H1 (cell line): ENCODE results near the gene ANKRD30A. TPM values are rescaled to one million over a fixed set of nuclear protein-coding genes. Genes with fewer than 3 reads are reported as not detected.

ENCODE experiments used
- CTCF ChIA-PET: fragments of 300-600 bp; sonication (Branson Sonifier 250); formaldehyde crosslinking; loops from one replicate; lab custom pipeline; 2021; ENCODE audit not compliant: partially characterized antibody; lab: Charles Lee
- POLR2A ChIA-PET: fragments of 300-600 bp; sonication (Branson Sonifier 250); formaldehyde crosslinking; loops from one replicate; lab custom pipeline; 2021; ENCODE audit warnings: inconsistent platforms; ENCODE audit not compliant: partially characterized antibody; lab: Charles Lee
- DNase-seq, 2 experiments: peaks; one replicate each; pipeline versions ENCODE4 v3.0.0 to v3.0.0-alpha.2; 2010 to 2022; ENCODE audit warnings: low spot score in 2 of 2, low read depth in 1 of 2, mixed read lengths in 1 of 2
- FAIRE-seq: peaks from 2 replicates; lab custom pipeline; 2011; peaks lifted over from hg19 to GRCh38; lab: Jason Lieb, UNC
- H2AFZ ChIP-seq: 2 replicates; pipeline ENCODE4 v1.8.1; 2012; ENCODE audit warnings: low read length, inconsistent platforms
- H2AK5ac ChIP-seq: 2 replicates; pipeline ENCODE4 v1.6.1; 2013; ENCODE audit warnings: low read depth, low read length
- H2BK120ac ChIP-seq: replicated peaks from 2 replicates; pipeline ENCODE3; 2013; ENCODE audit warnings: low read depth, low read length, inconsistent platforms
- H2BK12ac ChIP-seq: 2 replicates; pipeline ENCODE4 v1.6.1; 2013; ENCODE audit warnings: low read depth, low read length
- H2BK15ac ChIP-seq: 2 replicates; pipeline ENCODE4 v1.6.1; 2013; ENCODE audit warnings: low read length
- H2BK20ac ChIP-seq: 2 replicates; pipeline ENCODE4 v1.6.1; 2013; ENCODE audit warnings: low read length
- H2BK5ac ChIP-seq: 2 replicates; pipeline ENCODE4 v1.6.1; 2013; ENCODE audit warnings: low read depth, low read length
- H3K14ac ChIP-seq: 2 replicates; pipeline ENCODE4 v1.6.1; 2013; ENCODE audit warnings: inconsistent platforms; ENCODE audit not compliant: insufficient read length
- H3K18ac ChIP-seq: 2 replicates; pipeline ENCODE4 v1.6.1; 2013; ENCODE audit warnings: low read length; ENCODE audit errors: extremely low read depth
- H3K23ac ChIP-seq: 2 replicates; pipeline ENCODE4 v1.6.1; 2013; ENCODE audit warnings: inconsistent platforms; ENCODE audit not compliant: insufficient read length
- H3K23me2 ChIP-seq: 2 replicates; pipeline ENCODE4 v1.6.1; 2013; ENCODE audit warnings: low read depth, low read length
- H3K27ac ChIP-seq: 2 replicates; pipeline ENCODE4 v1.6.1; 2011; ENCODE audit warnings: low read depth, low read length, inconsistent platforms
- H3K27me3 ChIP-seq, 4 experiments: replicated peaks in 1 of 4; 1 replicate in 1 of 4; 2 replicates in 3 of 4; pipeline versions ENCODE4 v1.6.1 to v1.8.1; 2011 to 2013; ENCODE audit warnings: low read length in 3 of 4, mild to moderate bottlenecking in 3 of 4, inconsistent platforms in 2 of 4, mixed read lengths in 2 of 4, moderate library complexity in 1 of 4; ENCODE audit not compliant: control insufficient read depth in 3 of 4, insufficient read depth in 3 of 4; ENCODE audit errors: extremely low read depth in 1 of 4
- H3K36me3 ChIP-seq, 4 experiments: 2 replicates each; pipeline versions ENCODE4 v1.6.1 to v1.8.1; 2011 to 2013; ENCODE audit warnings: mild to moderate bottlenecking in 4 of 4, low read length in 3 of 4, moderate library complexity in 2 of 4, control low read depth in 1 of 4, inconsistent platforms in 1 of 4; ENCODE audit not compliant: insufficient read depth in 4 of 4, control insufficient read depth in 2 of 4
- H3K4ac ChIP-seq: replicated peaks from 2 replicates; pipeline ENCODE3; 2013; ENCODE audit warnings: low read length, low read depth, mixed read lengths, inconsistent platforms; ENCODE audit not compliant: insufficient read length
- H3K4me1 ChIP-seq, 4 experiments: replicated peaks in 1 of 4; 1 replicate in 1 of 4; 2 replicates in 3 of 4; pipeline versions ENCODE4 v1.6.1 to v1.8.1; 2011 to 2013; ENCODE audit warnings: low read length in 3 of 4, inconsistent platforms in 2 of 4, mixed read lengths in 1 of 4; ENCODE audit not compliant: insufficient read depth in 4 of 4, control insufficient read depth in 3 of 4
- H3K4me2 ChIP-seq, 2 experiments: 2 replicates each; pipeline versions ENCODE4 v1.6.1 to v1.8.1; 2011 to 2013; ENCODE audit warnings: low read depth in 2 of 2, low read length in 2 of 2, control low read depth in 1 of 2, inconsistent platforms in 1 of 2, mild to moderate bottlenecking in 1 of 2; ENCODE audit not compliant: insufficient read depth in 1 of 2
- H3K4me3 ChIP-seq, 4 experiments: fragments of 200-600, 300-600 bp in 1 of 4; sonication (generic), shearing (Covaris generic), sonication (Bioruptor Twin) in 1 of 4; 2 replicates each; pipeline versions ENCODE4 v1.5.1 to v1.8.1; 2011 to 2016; ENCODE audit warnings: low read length in 4 of 4, low read depth in 3 of 4, control low read depth in 2 of 4, inconsistent platforms in 2 of 4, mild to moderate bottlenecking in 2 of 4, mixed read lengths in 1 of 4, moderate library complexity in 1 of 4; ENCODE audit not compliant: insufficient read depth in 2 of 4; ENCODE audit errors: extremely low read depth in 1 of 4
- H3K56ac ChIP-seq: replicated peaks from 2 replicates; pipeline ENCODE3; 2013; ENCODE audit warnings: low read depth, mild to moderate bottlenecking, mixed read lengths, low read length, inconsistent platforms; ENCODE audit not compliant: insufficient read length
- H3K79me1 ChIP-seq: 2 replicates; pipeline ENCODE4 v1.6.1; 2013; ENCODE audit warnings: low read depth, low read length, control low read depth
- H3K79me2 ChIP-seq, 2 experiments: 2 replicates each; pipeline versions ENCODE4 v1.6.1 to v1.8.1; 2012 to 2013; ENCODE audit warnings: low read length in 2 of 2, mild to moderate bottlenecking in 2 of 2, inconsistent platforms in 1 of 2; ENCODE audit not compliant: insufficient read depth in 2 of 2, control insufficient read depth in 1 of 2
- H3K9ac ChIP-seq, 4 experiments: replicated peaks in 1 of 4; 1 replicate in 1 of 4; 2 replicates in 3 of 4; pipeline versions ENCODE4 v1.6.1 to v1.8.1; 2011 to 2013; ENCODE audit warnings: low read depth in 3 of 4, low read length in 3 of 4, control low read depth in 2 of 4, mild to moderate bottlenecking in 2 of 4, moderate library complexity in 2 of 4, inconsistent platforms in 1 of 4; ENCODE audit errors: extremely low read depth in 1 of 4
- H3K9me3 ChIP-seq, 2 experiments: 2 replicates each; pipeline versions ENCODE4 v1.6.1 to v1.8.1; 2012 to 2013; ENCODE audit warnings: mild to moderate bottlenecking in 2 of 2, moderate library complexity in 2 of 2, control low read depth in 1 of 2, inconsistent platforms in 1 of 2, low read depth in 1 of 2, low read length in 1 of 2, mixed read lengths in 1 of 2; ENCODE audit not compliant: insufficient read depth in 2 of 2
- H4K20me1 ChIP-seq, 2 experiments: replicated peaks in 1 of 2; 2 replicates each; pipeline versions ENCODE3 to v1.8.1; 2011 to 2013; ENCODE audit warnings: inconsistent platforms in 2 of 2, low read length in 2 of 2, mild to moderate bottlenecking in 1 of 2; ENCODE audit not compliant: insufficient read depth in 2 of 2, control insufficient read depth in 1 of 2
- H4K5ac ChIP-seq: 2 replicates; pipeline ENCODE4 v1.6.1; 2013; ENCODE audit warnings: low read length, low read depth, mixed read lengths, inconsistent platforms; ENCODE audit not compliant: insufficient read length
- H4K8ac ChIP-seq: 2 replicates; pipeline ENCODE4 v1.8.0; 2013; ENCODE audit warnings: mild to moderate bottlenecking, moderate library complexity, low read length, inconsistent platforms; ENCODE audit not compliant: insufficient read depth; ENCODE audit errors: extremely low read depth
- H4K91ac ChIP-seq: replicated peaks from 2 replicates; pipeline ENCODE3; 2013; ENCODE audit warnings: low read length, mixed read lengths, inconsistent platforms; ENCODE audit not compliant: insufficient read length
- BCL11A ChIP-seq, 2 experiments: IDR thresholded peaks; one replicate each; pipeline ENCODE4 v1.6.1; 2011; ENCODE audit warnings: low read depth in 2 of 2, low read length in 2 of 2, mild to moderate bottlenecking in 2 of 2
- JUND ChIP-seq: IDR thresholded peaks from 2 replicates; pipeline ENCODE4 v1.6.1; 2011; ENCODE audit warnings: mild to moderate bottlenecking, improper control_type of control experiment, low read length
- KDM1A ChIP-seq: fragments of 200-600, 300-600 bp; sonication (generic); IDR thresholded peaks from 2 replicates; pipeline ENCODE4 v1.7.1; 2016; ENCODE audit warnings: mild to moderate bottlenecking, low read length, borderline replicate concordance
- KDM4A ChIP-seq: IDR thresholded peaks from one replicate; pipeline ENCODE4 v1.7.1; 2012; ENCODE audit warnings: low read depth, mild to moderate bottlenecking, moderate library complexity, low read length, inconsistent platforms; ENCODE audit not compliant: severe bottlenecking
- SAP30 ChIP-seq: fragments of 300-600 bp; sonication (generic); IDR thresholded peaks from 2 replicates; pipeline ENCODE4 v1.7.1; 2012; ENCODE audit warnings: low read length, moderate library complexity, mild to moderate bottlenecking, inconsistent platforms; ENCODE audit not compliant: insufficient read depth, insufficient replicate concordance
- SIX5 ChIP-seq: IDR thresholded peaks from 2 replicates; pipeline ENCODE4 v1.6.1; 2011; ENCODE audit warnings: mild to moderate bottlenecking, low read depth, low read length
- WGBS, 2 experiments: shearing (Covaris generic) in 1 of 2; methylation state at CpG; one replicate each; pipeline versions ENCODE4 v1.1.6 to v1.1.7; 2013 to 2015; ENCODE audit warnings: low lambda C conversion rate in 2 of 2, mixed read lengths in 2 of 2, inconsistent platforms in 1 of 2, low coverage in 1 of 2, missing lambda C conversion rate in 1 of 2; ENCODE audit not compliant: insufficient replicate concordance in 2 of 2, insufficient coverage in 1 of 2, insufficient read length in 1 of 2; ENCODE audit errors: extremely low coverage in 1 of 2, missing lambda C conversion rate in 1 of 2; 5-methylcytosine and 5-hydroxymethylcytosine counted together
- polyA plus RNA-seq, 7 experiments: library from polyadenylated mRNA; depleted of rRNA in 3 of 7; stranded (reverse) in 5 of 7; unstranded in 2 of 7; fragments of >200 nt in 5 of 7; fragments of 200-250 nt in 2 of 7; gene quantifications; 1 replicate in 5 of 7; 2 replicates in 1 of 7; 4 replicates in 1 of 7; pipeline versions ENCODE4 v1.2.1 to v1.2.3, GENCODE V29; 2011 to 2013; ENCODE audit warnings: missing spikeins in 2 of 7, mixed read lengths in 2 of 7
- total RNA-seq: library from RNA; stranded (reverse); fragmentation: NEBNext Ultra II Directional; extraction: Animal tissue kit (Norgen Biotek cat#: 25700); gene quantifications from 2 replicates; pipeline ENCODE4 v1.2.1, GENCODE V29; 2021

Gene ANKRD30A
- total and polyA plus RNA-seq, 2 of the 8 experiments (the other 6 are each of a cell fraction or from before 2014, with no cell fraction given) = not detected

- Histone ChIP-seq H3K36me3 (no peaks in the 10 kb centered on the region), H3K9me3 (peaks cover 34 to 40% of the 10 kb centered on the region in 2 experiments), H3K27me3 (no peaks in the 10 kb centered on the region), H3K79me2 (no peaks in the 10 kb centered on the region), H3K4ac (no peak overlapping the region), H3K18ac (no peak overlapping the region), H2BK15ac (no peak overlapping the region), H3K79me1 (no peaks in the 10 kb centered on the region), H4K20me1 (no peaks in the 10 kb centered on the region), H2AK5ac (no peak overlapping the region), H2BK12ac (no peak overlapping the region), H2AFZ (no peak overlapping the region), H4K5ac (no peak overlapping the region), H3K9ac (no peak overlapping the region), H2BK20ac (no peak overlapping the region), H3K4me2 (no peak overlapping the region), H3K4me3 (no peak overlapping the region), H3K4me1 (no peaks in the 10 kb centered on the region), H2BK120ac (no peak overlapping the region), H4K91ac (no peak overlapping the region), H3K56ac (no peak overlapping the region), H4K8ac (no peak overlapping the region), H3K23me2 (no peaks in the 10 kb centered on the region), H3K14ac (no peak overlapping the region), H2BK5ac (no peak overlapping the region), H3K23ac (no peak overlapping the region), H3K27ac (no peak overlapping the region)
- POLR2A ChIA-PET = no interaction called here
- DNase-seq (no peak), FAIRE-seq (no peak)
- 78% methylated on average over 3 of the region's 3 CpGs; no CpG with 5 or more reads in 1 of the 2 experiments for WGBS, 2 experiments
- CTCF ChIA-PET = no interaction called here
- TF ChIP-seq BCL11A (IDR thresholded peaks at IDR 0.05; ENCODE audit: low read depth in 2 of 2, low read length in 2 of 2) = no peak
- TF ChIP-seq SIX5 = no peak
- no peak for TF ChIP-seq KDM1A
- TF ChIP-seq KDM4A = no peak
- TF ChIP-seq SAP30 = no peak
- TF ChIP-seq JUND = no peak
Observed at GRCh38 chr10:37206132-37206531, 80.7 kb downstream of the ANKRD30A start.
